Breast epithelium (tissue), 3 donors: ENCODE data around the gene OAT.

Experiments used
- CTCF ChIP-seq, 3 donors: fragments of 450-650 bp; IDR thresholded peaks; one replicate each; pipeline ENCODE4 v1.5.1; 2016 to 2017; ENCODE audit warnings: antibody characterized with exemption in 3 of 3, mild to moderate bottlenecking in 3 of 3, moderate library complexity in 3 of 3
- POLR2A ChIP-seq: fragments of 450-650 bp; IDR thresholded peaks from one replicate; pipeline ENCODE4 v1.6.1; 2016; ENCODE audit warnings: antibody characterized with exemption, mild to moderate bottlenecking, moderate library complexity
- POLR2AphosphoS5 ChIP-seq, 3 donors: sonication (generic); formaldehyde crosslinking; IDR thresholded peaks; one replicate each; pipeline ENCODE4 v1.6.1; 2017; ENCODE audit warnings: antibody characterized with exemption in 3 of 3

GRCh38 chr10:124357561-124357885 is 61.2 kb downstream of the OAT start:
- no peak for TF ChIP-seq CTCF (IDR thresholded peaks at IDR 0.05)
- TF ChIP-seq POLR2A, result no peak
- no peak for TF ChIP-seq POLR2AphosphoS5 (IDR thresholded peaks at IDR 0.05)
